Stimulated activated CD8-positive, alpha-beta memory T cell treated with anti-CD3 and anti-CD28 coated beads, Interleukin-7, amount 100 ng/mL, for 1 hour (primary cell): ENCODE results near the gene NWD2.
"Not testable (repeated sequence)": the region's sequence is repeated elsewhere in the genome, so short reads cannot be mapped to it uniquely, and the experiment has no call there.

Experiments
- DNase-seq, 2 donors: peaks; one replicate each; pipeline ENCODE4 v3.0.0-alpha.2; 2020; ENCODE audit warnings: low read depth in 2 of 2

NWD2 gene

DNA sequence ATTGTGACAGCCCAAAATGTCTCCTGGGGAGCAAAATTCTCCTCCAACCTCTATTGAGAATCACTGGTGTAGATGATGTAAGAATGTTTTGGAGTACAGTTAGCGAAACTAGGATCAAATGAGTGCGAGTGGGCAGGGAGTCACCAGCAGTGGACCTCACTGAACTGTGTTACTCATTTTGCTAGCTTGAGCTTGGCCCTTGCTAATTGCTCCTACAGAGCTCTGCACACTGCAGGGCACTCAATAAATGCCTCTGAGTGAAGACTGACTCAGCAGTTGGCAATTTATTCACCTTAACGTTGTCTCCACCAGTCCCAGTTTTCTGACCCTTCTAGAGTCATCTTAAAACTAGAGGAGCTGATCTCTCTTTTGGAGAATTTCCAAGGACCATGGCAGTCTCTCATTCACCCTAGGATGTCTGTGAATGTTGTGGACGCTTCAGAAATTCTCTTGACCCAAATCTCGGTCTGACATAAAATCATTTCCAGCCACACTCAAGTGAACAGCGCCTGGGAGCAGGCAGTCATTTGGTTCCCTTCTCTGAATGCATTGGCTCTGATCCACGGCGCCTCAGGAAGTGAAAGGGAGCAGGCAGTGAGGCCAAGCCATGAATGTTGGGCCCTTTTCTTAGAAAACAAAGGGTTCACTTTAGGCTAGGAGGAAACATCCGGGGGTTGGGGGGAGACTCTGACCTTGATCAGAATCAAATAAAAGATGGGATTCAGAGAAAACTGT, 148.1 kb downstream of the NWD2 start:
- no peak for DNase-seq

DNA sequence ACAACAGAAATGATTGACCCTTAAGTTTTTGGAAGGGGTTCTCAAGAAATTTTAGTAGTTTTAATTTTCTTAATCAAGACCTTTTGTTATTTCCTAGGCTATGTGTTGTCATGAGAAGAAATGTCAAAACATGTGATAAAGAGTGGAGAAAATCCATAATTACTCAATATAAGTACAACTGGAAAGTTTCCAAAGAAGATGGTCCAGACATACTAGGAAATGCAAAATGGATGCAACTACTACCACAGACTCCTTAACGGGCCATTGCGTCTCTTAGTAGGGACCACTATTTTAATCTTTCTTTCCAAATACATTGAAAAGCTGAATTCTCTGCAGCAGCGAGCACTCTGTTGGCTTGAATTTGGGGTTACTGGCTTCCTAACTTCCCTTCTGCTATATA, 148.8 kb downstream of the NWD2 start:
- DNase-seq: no peak

DNA sequence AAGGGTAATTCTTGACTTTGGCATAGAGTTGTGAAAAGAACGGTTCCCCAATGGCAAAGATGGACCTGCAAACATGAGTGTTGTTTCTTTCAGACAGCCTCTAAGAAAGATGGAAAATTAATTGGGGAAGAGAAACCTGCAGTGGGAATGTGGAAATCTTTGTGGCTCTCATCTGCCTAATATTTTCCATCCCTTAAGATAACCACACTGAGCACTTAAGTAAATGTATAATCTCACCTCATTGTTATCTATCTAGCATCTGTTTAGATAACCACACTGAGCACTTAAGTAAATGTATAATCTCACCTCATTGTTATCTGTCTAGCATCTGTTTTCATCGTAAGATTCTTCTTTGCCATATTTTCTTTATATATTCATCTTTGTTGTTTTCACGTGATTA, 149.3 kb downstream of the NWD2 start:
- DNase-seq: no peak

DNA sequence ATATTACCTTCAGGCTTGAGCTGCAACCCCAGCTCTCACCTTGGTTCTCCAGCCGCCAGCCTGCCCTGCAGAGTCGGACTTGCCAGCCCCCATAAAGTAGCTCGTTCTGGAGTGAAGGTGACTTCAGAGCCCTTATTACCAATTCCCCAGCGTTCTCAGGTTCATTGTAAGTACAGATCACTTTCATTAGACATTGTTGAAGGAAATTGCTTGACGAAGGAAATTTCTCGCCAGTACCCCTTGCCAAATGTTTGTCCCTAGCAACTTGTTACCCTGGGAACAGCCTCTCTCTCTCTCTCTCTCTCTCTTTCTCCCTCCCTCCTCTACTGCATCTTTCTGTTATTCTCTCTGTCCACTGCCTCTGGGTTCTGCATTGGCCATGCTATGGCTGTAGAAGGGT, 153.0 kb downstream of the NWD2 start:
- no peak for DNase-seq

DNA sequence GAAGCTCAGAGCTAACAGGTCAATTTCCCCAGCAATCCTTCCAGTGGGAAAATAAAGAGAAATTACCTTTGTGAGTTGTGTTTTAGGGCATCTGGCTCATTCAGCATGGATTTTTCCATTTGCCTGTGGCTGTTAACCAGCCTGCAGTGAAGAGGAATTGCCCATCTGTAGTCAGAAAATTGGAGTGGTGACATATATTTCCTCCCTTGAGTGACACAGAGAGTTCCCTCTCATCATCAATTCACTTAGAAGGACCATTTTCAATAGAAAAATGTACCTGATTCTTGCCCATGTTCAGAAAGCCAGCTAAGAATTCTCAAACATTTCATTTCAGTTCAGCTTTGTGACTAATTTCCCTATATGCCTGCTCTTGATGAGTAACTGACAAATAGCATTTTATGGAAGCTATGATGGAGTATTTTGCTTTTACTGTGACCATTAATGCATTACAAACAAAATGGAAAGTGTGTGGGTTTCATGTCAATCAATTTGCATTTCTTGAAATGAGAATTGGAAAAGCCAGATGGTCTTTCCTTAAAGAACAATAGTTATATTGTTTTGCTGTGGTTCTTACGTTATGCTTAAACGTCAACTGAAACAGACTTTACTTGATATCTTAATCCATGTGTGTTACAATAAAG, 155.8 kb downstream of the NWD2 start:
- DNase-seq: no peak

DNA sequence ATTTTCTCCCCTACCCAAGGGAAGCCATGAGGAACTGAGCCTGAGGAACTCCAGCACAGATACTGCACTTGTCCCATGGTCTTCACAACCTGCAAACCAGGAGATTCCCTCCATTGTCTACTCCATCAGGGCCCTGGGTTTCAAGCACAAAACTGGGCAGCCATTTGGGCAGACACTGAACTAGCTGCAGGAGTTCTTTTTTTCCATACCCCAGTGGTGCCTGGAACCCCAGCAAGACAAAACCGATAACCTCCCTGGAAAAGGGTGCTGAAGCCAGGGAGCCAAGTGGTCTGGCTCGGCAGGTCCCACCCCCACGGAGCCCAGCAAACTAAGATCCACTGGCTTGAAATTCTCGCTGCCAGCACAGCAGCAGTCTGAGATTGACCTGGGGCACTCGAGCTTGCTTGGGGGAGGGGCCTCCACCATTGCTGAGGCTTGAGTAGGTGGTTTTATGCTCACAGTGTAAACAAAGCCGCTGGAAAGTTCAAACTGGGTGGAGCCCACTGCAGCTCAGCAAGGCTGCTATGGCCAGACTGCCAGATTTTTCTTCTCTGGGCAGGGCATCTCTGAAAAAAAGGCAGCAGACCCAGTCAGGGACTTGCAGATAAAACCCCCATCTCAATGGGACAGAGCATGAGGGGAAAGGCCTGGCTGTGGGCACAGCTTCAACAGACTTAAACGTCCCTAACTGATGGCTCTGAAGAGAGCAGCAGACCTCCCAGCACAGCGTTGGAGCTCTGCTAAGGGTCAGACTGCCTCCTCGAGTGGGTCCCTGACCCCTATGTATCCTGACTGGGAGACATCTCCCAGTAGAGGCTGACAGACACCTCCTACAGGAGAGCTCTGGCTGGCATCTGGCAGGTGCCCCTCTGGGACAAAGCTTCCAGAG, 163.6 kb downstream of the NWD2 start:
- DNase-seq: not testable (repeated sequence)

DNA sequence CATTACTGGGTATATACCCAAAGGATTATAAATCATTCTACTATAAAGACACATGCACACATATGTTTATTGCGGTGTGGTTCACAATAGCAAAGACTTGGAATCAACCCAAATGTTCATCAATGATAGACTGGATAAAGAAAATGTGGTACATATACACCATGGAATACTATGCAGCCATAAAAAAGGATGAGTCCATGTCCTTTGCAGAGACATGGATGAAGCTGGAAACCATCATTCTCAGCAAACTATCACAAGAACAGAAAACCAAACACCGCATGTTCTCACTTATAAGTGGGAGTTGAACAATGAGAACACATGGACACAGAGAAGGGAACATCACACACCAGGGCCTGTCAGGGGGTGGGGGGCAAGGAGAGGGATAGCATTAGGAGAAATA, 169.1 kb downstream of the NWD2 start:
- not testable (repeated sequence) for DNase-seq

DNA sequence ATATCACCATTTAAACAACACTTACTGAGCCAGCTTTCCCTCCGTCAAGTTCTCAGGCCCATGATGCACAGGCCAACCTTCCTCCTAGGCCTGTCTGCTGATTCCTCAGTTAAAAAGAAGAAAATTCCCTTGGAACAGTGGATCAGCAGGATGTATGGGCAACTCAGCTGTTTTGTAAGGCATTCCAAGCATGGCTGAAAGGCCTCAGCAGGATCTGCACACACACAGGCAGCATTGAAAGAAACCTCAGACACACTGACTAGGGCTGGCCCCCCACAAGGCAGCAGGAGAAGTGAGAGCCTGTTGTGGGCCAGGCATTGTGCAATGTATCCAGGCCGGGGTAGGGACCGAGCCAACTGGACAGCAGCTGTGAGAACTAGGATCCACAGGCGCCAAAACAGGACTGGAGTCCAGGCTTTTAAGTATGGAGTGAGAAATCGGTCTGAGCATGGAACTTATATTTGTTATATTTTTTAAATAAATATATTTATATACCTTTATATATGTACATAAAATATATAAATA, 171.4 kb downstream of the NWD2 start:
- DNase-seq: no peak

DNA sequence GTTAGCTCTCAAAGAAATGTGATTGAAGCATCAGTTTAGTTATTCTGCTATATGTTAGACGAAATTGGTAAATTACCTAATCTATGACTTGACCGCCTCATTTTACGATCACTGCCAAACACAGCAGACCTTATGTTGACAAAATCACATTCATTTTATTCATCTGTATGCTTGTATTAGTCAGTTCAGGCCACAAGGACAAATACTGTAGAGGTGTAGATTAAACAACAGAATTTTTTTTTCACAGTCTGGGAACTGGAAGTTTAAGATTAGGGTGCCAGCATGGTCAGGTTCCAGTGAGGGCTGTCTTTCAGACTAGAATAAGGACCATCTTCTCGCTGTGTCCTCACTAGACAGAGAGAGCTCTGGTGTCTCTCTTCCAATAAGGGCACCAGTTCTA, 177.1 kb downstream of the NWD2 start:
- DNase-seq: no peak

DNA sequence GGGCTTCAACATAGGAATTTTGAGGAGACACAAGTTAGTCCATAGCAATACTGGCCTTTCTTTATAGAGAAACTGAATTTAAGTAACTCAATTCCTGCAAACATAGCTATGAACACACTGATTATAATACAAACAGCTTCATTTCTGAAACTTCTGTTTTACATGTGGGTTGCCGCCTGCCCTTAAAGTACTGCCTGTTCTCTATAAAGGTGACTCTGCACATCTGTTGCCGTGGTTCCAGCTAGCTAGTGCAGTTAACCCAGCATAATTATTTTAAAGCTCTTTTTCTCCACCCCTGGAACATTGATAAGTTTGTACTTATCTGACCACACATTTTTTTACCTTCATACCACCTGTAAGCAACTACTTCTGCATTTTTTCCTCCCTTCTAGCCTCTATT, 177.6 kb downstream of the NWD2 start:
- no peak for DNase-seq

DNA sequence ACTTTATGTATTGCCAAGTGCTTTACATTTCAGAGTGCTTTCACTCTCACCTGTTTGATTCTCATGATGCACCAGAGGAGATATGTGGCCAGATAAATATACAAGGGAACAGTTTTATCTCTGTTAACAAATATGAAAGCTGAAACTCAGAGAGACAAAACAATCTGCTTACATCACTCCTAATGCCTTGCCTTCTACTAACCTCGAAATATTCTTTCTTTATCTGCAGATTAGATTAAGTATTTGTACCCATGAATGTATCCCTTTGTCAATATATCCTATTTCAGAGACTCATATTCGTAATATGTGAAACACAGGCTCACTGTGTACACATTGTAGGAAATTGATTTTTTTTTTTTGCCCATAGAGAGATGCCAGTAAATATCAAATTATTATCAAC, 178.1 kb downstream of the NWD2 start:
- no peak for DNase-seq

DNA sequence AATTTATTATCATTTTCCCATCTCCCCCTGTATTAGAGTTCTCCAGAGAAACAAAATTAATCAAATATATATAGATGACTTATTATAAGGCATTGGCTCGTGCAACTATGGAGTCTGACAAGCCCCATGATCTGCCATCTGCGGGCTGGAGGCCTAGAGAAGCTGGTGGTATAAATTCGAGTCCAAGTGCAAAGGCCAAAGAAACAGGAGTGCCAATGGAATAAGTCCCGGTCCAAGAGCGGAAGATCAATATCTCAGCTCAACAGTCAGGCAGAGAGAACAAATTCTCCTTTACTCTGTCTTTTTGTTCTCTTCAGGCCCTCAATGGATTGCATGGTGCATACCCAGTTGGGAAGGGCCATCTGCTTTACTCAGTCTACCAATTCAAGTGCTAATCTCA, 178.8 kb downstream of the NWD2 start:
- no peak for DNase-seq

DNA sequence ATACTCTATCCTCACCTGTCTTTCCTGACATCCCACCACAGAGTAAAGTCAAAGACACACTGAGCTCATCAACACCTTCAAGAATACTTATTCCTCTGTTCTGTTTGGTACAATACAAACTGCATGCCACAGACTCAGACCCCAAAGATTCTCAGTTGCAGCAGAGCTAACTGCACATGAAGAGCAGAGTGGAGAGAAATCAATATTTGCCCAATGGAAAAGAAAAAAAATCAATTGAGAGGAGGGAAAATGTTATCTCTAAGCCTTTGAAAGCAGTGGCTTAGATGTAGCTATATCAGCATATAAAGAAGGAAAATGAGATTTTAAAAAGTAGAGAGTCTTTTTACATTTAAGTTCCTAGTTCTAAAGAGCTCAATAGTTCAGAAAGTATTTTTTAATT, 180.2 kb downstream of the NWD2 start:
- DNase-seq: no peak

DNA sequence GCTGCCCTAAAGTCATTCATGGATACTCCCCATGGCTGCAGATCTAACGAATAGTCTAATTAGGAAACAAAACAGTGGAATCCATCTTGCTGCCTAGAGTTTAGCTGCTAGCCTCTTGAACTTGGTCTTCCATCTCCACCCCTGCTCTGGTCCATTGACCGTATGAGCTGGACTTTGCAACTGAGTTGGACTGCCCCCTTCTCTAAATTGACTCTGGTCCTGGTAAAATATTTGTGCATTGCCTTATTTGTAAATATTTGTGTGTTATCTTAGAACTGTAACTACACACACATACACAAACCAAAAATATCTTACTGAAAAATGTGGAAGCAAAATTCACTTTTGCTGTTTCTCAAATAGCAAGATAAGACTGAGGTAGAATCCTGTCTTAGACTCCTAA, 181.3 kb downstream of the NWD2 start:
- no peak for DNase-seq

DNA sequence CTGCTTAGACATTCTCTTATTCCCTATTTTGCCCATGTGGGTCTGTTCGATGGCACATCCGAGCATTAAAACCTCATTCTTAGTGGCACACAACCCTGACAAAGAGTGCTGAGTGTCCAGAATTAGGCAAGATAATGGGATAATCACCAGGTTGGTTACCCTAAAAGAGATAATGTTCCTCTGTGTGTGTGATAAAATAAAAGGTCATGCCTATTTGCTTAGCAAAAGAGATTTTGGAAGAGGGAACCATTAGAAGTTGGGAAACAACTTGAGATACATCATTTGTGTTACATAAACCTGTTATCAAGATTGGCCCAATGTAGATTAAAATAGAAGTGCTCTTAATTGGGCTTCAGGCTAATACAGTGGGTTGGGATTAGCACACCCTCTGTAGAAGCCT, 182.7 kb downstream of the NWD2 start:
- no peak for DNase-seq

DNA sequence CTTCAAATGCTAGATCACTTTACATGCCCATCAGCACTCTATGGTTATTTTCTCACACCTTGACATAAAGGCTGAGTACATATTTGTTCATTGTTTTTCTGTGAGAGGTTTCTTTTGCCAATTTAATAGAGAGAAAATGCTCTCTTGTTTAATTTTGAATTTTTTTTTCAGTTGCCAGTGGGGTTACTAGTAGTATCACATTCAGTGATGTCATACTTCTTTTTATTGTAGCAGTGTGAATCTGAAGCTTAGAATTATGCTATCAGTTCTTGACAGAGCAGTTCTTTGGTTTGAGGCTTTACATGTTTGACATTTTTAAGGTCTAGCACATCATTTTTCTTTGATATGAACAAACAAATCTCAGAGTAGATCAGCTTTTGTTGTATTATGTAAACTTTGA, 185.4 kb downstream of the NWD2 start:
- no peak for DNase-seq

DNA sequence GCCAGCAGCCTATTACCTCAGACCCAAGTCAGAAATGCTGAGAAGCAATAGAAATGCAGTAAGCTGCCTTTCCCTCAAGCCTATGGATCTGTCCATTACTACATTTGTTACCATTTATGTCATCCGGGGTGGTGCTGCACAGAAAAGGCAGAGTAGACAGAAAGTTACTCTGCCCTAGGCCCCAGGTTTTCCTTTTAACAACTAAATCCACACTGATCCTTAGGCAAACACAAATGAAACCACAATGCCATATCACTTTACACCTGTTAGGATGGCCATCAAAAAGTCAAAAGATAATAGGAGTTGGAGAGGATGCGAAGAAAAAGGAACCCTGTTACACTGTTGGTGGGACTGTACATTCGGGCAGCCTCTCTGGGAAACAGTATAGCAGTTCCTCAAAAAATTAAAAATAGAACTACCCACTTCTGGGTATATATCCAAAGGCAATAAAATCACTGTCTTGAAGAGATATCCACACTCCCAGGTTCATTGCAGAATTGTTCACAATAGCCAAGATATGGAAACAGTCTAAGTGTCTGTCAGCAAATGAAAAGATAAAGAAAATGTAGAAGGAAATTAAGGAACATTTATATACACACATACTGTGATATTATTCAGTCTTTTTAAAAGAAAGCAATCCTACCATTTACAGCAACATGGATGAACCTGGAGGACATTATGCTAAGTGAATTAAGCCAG, 186.3 kb downstream of the NWD2 start:
- DNase-seq: no peak

DNA sequence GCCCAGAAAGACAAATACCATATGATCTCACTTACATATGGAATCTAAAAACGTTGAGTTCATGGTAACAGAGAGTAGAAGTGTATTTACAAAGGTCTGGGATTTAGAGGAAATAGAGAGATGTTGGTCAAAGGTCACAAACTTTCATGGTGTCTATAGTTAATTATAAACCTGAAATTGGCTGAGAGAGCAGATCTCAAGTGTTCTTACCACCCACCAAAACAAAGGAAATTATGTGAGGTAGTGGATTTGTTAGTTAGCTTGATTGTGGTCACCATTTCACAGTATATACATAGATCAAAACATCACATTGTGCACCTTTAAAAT, 186.8 kb downstream of the NWD2 start:
- DNase-seq: no peak

DNA sequence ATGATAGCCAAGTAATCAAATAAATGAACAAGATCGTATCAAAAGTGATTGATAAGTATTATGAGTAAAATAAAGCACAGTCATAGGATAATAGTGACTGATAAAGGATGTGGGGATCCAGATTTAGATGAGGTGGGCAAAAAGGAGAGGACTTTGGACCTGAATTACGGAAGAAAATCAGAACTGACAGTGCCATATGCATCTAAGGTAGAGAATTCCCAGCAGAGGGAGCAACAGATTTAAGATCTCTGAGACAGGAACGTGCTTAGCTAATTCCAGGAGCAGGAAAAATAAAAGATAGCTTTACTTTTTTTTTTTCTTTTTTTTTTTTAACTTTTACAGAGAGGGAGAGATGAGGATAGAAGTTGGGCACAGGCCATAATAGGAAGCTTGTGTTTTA, 189.9 kb downstream of the NWD2 start:
- no peak for DNase-seq

DNA sequence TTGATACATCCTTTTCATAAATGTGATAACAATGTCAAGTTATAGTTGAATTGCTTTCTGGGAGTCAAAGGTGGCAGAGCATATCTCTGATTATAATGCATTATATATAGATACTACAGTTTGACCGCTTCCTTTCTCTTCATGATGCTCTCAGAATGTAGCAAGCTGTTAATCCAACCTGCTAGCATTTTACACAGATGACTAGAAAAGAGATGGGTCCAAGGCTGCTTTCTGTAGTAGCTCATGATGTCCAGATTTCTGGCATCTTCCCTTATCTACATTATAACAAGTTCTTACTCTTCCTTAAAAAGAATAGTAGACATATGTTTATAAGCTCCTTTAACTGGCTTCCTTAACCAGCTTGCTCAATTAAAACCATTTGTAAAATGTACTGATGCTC, 192.0 kb downstream of the NWD2 start:
- DNase-seq: no peak

DNA sequence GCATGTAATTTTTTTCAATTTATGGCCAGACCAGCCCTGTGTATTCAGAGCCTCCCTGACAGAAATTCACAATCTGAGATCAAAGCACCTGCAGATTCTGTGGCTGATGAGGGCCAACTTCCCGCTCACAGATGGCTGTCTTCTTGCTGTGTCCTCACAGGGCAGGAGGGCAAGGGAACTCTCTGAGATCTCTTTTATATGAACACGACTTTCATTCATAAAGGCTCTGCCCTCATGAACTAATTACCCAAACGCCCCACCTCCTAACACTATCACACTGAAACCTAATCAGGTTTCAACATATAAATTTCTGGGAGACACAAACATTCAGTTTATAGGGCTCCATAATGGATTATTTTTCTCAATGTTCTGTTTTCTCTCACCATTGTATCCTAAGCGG, 192.6 kb downstream of the NWD2 start:
- DNase-seq: no peak
